Activated CD4-positive, alpha-beta T cell treated with anti-CD3 and anti-CD28 coated beads, Interleukin-2, amount 10 ng/mL, durations not matched to agents 7 days and 5 days (primary cell): ENCODE results near the gene ARHGAP22. TPM values are rescaled to one million over a fixed set of nuclear protein-coding genes. Genes with fewer than 3 reads are reported as not detected.

Source experiments
- CTCF ChIA-PET: fragments of 350-600 bp; sonication (Branson Sonifier 250); formaldehyde crosslinking; loops from one replicate; lab custom pipeline; 2021; ENCODE audit warnings: antibody characterized with exemption; lab: Charles Lee
- POLR2A ChIA-PET: fragments of 350-600 bp; sonication (Branson Sonifier 250); formaldehyde crosslinking; loops from one replicate; lab custom pipeline; 2021; ENCODE audit warnings: antibody characterized with exemption; lab: Charles Lee
- DNase-seq: peaks from one replicate; pipeline ENCODE4 v3.0.0-alpha.2; 2020
- H3K27ac Mint-ChIP-seq: one replicate; pipeline ENCODE4 v1.8.0; 2021; ENCODE audit warnings: mild to moderate bottlenecking, moderate library complexity, mixed read lengths
- H3K27me3 Mint-ChIP-seq: one replicate; pipeline ENCODE4 v1.8.0; 2021; ENCODE audit warnings: mixed read lengths
- H3K36me3 Mint-ChIP-seq: one replicate; pipeline ENCODE4 v1.8.0; 2021; ENCODE audit warnings: low read depth, mixed read lengths
- H3K4me1 Mint-ChIP-seq: one replicate; pipeline ENCODE4 v1.8.0; 2021; ENCODE audit warnings: mixed read lengths
- H3K4me3 Mint-ChIP-seq: one replicate; pipeline ENCODE4 v1.8.0; 2021; ENCODE audit warnings: mild to moderate bottlenecking, moderate library complexity, mixed read lengths
- H3K9me3 Mint-ChIP-seq: one replicate; pipeline ENCODE4 v1.8.0; 2021; ENCODE audit warnings: mixed read lengths
- total RNA-seq, 2 experiments: library from RNA; stranded (reverse); gene quantifications; one replicate each; pipeline ENCODE4 v1.2.3, GENCODE V29; 2021

ARHGAP22 gene
- total RNA-seq, 2 experiments from 2014 or later, result not detected

DNA sequence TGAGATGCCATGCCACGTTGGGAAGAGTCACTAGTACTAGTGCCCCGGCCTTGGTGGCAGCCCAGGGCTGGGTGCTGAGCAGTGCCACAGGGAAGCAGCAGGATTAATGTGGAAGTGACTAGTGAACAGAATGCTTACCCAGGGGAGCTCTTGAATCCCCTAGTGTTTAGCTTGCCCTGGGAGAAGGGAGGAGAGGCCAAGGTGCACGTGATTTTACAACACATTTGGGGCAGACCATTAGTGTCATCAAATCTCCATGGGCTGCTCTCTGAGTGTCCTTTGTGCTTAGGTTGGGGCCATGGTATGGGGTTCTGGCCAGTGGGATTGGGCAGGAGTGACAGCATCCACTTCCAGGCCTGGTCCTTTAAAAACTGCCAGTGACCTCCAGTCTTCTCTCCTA, 37.5 kb downstream of the ARHGAP22 start:
- H3K4me1 Mint-ChIP-seq, result no peaks in the 10 kb centered on the region
- H3K27ac Mint-ChIP-seq, result no peak overlapping the region
- H3K36me3 Mint-ChIP-seq, result no peaks in the 10 kb centered on the region
- DNase-seq, result no peak
- no peak overlapping the region for H3K4me3 Mint-ChIP-seq
- POLR2A ChIA-PET, result no interaction called here
- CTCF ChIA-PET, result no interaction called here
- peaks cover 9% of the 10 kb centered on the region for H3K27me3 Mint-ChIP-seq
- no peaks in the 10 kb centered on the region for H3K9me3 Mint-ChIP-seq

DNA sequence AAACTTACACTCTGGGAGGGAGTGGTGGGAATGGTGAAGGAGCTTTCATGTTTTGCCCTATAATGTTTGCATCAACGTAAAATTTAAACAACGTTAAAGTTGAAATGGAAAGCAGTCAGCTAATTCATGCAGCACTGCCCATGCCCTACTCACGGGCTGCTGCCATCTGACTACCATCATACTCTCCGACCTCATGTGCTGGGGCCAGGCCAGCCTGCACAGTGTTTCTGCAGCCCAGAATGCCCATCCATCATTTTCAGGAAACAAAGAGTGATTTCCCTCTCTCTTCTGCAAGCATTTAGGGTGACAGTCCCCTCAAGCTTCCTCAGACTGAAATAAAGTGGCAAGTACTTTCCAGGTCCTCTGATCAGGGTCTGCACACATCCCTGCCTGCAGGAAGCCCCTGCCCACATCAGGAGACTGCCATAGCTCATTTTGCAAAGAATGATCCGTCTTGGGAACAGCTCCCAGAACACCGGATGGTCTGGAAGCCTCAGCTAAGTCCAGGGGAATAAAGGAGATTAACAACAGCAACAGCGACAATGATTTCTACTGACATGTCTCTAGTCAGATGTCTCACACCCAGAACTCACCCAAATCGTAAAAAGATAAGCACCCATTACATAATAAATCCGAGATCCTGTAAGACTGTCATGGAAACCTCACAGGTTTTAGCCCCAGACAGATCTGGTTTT, 40.3 kb downstream of the ARHGAP22 start:
- CTCF ChIA-PET, result interaction anchor here (1.5 kb wide), 1 partner anchor 92 kb away, joined by 4 read pairs; no protein-coding TSS in a partner anchor
- no peak overlapping the region for H3K4me3 Mint-ChIP-seq
- POLR2A ChIA-PET, result no interaction called here
- no peaks in the 10 kb centered on the region for H3K9me3 Mint-ChIP-seq
- peaks cover 13% of the 10 kb centered on the region for H3K27me3 Mint-ChIP-seq
- no peak overlapping the region for H3K27ac Mint-ChIP-seq
- H3K36me3 Mint-ChIP-seq, result no peaks in the 10 kb centered on the region
- H3K4me1 Mint-ChIP-seq, result no peaks in the 10 kb centered on the region
- no peak for DNase-seq

DNA sequence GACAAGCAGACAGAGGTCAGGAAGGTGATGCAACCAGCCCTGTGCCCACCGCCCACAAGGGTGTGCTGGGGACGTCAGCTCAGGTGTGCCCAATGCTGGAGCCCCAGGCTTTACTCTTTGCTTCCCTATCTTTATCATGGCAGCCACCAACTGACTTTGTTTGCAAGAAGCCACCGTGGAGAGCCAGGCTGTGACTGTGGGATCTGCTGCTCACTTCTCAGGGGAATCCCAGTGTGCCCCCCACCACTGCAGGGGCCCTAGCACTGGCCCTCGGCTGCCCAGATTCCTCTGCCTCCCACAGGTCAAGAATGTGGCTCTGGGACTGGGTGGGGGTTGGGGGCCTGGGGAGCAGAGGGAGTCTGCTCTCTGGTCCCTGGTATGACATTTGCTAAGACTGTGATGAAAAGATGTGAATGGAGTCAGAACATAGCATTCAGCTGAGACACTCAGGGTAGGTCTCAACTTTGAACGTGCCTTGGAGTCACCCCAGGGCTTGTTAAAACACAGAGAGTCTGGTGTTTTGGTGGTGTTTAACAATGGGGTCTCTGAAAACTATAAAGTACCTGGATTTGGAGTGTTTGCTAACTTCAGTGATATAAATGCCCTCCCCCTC, 47.3 kb downstream of the ARHGAP22 start:
- H3K27ac Mint-ChIP-seq, result no peak overlapping the region
- DNase-seq, result no peak
- peaks cover 7% of the 10 kb centered on the region for H3K27me3 Mint-ChIP-seq
- no peaks in the 10 kb centered on the region for H3K9me3 Mint-ChIP-seq
- no peaks in the 10 kb centered on the region for H3K36me3 Mint-ChIP-seq
- ChIA-PET CTCF (interaction anchor here (1.2 kb wide), 2 partner anchors 13 to 101 kb away, joined by 3 read pairs; no protein-coding TSS in a partner anchor), POLR2A (no interaction called here)
- H3K4me3 Mint-ChIP-seq, result no peak overlapping the region
- H3K4me1 Mint-ChIP-seq, result no peaks in the 10 kb centered on the region

DNA sequence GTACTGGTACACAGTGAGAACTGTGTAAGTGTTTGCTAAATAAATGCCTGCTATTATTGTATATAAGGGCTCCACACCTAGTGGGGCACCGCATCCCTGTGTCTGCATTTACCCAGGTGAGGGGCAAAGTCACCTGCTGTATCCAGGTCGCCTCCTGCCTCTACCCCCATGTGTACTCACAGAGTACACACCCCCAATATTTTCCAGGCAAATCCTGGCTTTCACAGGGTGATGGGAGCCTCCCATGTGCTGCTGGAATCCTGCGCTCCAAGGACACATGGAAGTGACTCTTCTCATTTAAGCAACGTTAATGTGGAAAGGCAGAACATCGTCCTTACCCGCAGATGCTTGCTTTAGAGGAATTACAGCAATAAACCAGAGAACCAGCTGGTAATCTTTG, 48.2 kb downstream of the ARHGAP22 start:
- Mint-ChIP-seq H3K4me1 (no peaks in the 10 kb centered on the region), H3K27ac (no peak overlapping the region), H3K36me3 (no peaks in the 10 kb centered on the region), H3K4me3 (no peak overlapping the region), H3K9me3 (no peaks in the 10 kb centered on the region), H3K27me3 (peaks cover 4% of the 10 kb centered on the region)
- DNase-seq, result no peak
- ChIA-PET POLR2A (no interaction called here), CTCF (interaction anchor here (1.1 to 1.2 kb wide), 2 partner anchors 14 to 100 kb away, joined by 3 to 4 read pairs; no protein-coding TSS in a partner anchor)

DNA sequence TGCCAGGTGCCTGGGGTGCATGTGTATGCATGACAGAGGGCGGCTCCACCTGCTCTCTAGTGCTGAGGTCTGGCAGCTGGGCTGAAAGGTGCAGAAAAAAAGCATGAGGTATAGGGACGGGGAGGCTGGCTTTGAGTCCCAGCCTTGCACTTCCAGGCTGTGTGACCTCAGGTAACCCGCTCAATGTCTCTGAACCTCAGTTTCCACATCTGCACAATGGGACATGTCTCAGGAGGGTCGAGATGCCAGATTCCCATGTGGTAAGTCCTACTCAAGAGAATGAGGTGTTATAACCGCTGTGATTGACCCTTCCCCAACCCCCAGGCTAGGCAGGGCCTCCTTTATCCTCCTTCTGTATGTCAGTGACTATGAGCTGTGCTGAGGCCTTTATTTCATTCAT, 48.8 kb downstream of the ARHGAP22 start:
- ChIA-PET POLR2A (no interaction called here), CTCF (interaction anchor here (1.1 kb wide), 1 partner anchor 100 kb away, joined by 4 read pairs; no protein-coding TSS in a partner anchor)
- H3K36me3 Mint-ChIP-seq, result no peaks in the 10 kb centered on the region
- no peaks in the 10 kb centered on the region for H3K4me1 Mint-ChIP-seq
- H3K9me3 Mint-ChIP-seq, result no peaks in the 10 kb centered on the region
- peaks cover 4% of the 10 kb centered on the region for H3K27me3 Mint-ChIP-seq
- no peak overlapping the region for H3K27ac Mint-ChIP-seq
- no peak overlapping the region for H3K4me3 Mint-ChIP-seq
- DNase-seq, result no peak

DNA sequence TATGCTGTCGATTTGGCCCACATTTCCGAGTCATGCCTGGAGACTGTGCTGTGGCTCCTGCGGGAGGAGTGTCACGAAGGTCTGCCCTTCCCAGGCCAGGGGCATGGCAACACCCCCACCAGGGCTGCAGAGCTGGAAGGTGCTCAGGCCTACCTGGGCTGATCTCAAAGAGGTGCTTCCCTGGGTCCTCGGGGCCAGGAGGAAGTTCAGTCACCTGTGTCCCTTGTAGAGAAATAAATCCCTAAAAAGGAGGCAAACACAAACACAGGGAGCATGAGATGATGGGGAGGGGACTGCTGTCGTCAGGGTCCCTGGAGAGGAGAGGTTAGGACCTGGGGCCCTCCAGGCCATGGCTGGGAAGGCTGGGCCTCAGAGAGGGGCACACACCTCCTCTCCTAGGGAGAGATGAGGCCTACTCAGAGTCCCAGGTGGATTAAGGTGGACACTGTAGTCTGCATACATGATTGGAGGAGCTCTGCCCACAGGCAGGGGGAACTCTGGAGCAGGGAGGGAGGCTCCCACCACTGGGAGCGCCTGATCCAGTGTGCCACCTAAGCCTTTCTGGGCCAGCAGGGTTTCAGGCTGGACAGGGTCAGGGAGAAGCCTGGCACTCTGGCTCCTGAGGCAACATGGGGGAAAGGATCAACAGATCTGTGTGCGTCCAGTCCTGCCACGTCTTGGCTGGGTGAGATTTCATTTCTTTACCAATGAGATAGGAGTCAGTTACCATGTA, 49.4 kb downstream of the ARHGAP22 start:
- no peaks in the 10 kb centered on the region for H3K9me3 Mint-ChIP-seq
- no peak for DNase-seq
- ChIA-PET CTCF (interaction anchor here (1.1 kb wide), 1 partner anchor 101 kb away, joined by 4 read pairs; no protein-coding TSS in a partner anchor), POLR2A (no interaction called here)
- H3K27me3 Mint-ChIP-seq, result peaks cover 2% of the 10 kb centered on the region
- H3K27ac Mint-ChIP-seq, result no peak overlapping the region
- H3K4me3 Mint-ChIP-seq, result no peak overlapping the region
- no peaks in the 10 kb centered on the region for H3K36me3 Mint-ChIP-seq
- no peaks in the 10 kb centered on the region for H3K4me1 Mint-ChIP-seq

DNA sequence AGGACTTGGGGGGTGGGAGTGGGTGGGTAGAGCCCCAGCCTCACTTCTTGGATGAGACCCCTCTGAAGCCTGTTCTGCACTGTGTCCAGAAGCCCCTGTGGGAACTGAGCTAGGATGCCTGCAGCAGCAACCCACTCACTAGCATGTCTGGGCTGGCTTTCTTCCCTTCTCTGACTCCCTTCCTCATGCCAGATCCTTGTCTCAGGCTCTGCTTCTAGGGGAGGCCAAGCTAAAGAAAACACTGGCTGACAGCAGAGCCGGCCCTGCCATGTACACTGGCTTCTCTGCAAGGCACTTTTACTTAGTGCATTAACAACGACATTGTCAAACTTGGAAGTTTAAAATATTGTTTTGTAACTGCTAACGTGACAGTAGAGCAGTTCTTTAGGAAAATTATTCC, 50.2 kb downstream of the ARHGAP22 start:
- H3K9me3 Mint-ChIP-seq, result no peaks in the 10 kb centered on the region
- H3K27me3 Mint-ChIP-seq, result peaks cover 2% of the 10 kb centered on the region
- H3K27ac Mint-ChIP-seq, result no peak overlapping the region
- H3K36me3 Mint-ChIP-seq, result no peaks in the 10 kb centered on the region
- no peaks in the 10 kb centered on the region for H3K4me1 Mint-ChIP-seq
- ChIA-PET CTCF (no interaction called here), POLR2A (no interaction called here)
- no peak overlapping the region for H3K4me3 Mint-ChIP-seq
- DNase-seq, result no peak

DNA sequence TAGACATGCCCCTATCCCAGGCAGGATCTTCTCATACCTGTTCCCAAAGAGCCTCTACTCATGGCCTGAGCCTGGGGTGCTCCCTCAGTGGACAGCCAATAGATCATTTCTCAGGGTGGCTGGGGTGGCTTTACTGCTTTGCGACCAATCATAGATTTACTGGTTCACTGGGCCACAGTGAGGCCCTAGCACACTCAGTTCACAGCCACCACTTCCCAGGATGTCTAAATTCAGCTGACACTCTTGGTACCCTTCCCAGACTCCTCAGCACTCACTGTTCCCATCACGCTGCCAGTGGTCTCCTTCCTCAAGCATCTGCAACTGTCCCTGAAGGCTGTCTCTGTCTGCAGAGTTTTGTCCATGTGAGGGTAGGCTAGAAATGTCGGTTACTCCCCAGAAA, 50.6 kb downstream of the ARHGAP22 start:
- Mint-ChIP-seq H3K36me3 (no peaks in the 10 kb centered on the region), H3K4me3 (no peak overlapping the region), H3K27me3 (peaks cover 2% of the 10 kb centered on the region), H3K9me3 (no peaks in the 10 kb centered on the region), H3K27ac (no peak overlapping the region), H3K4me1 (no peaks in the 10 kb centered on the region)
- ChIA-PET CTCF (interaction anchor here (2.1 kb wide), 1 partner anchor 103 kb away, joined by 14 read pairs; no protein-coding TSS in a partner anchor), POLR2A (no interaction called here)
- no peak for DNase-seq

DNA sequence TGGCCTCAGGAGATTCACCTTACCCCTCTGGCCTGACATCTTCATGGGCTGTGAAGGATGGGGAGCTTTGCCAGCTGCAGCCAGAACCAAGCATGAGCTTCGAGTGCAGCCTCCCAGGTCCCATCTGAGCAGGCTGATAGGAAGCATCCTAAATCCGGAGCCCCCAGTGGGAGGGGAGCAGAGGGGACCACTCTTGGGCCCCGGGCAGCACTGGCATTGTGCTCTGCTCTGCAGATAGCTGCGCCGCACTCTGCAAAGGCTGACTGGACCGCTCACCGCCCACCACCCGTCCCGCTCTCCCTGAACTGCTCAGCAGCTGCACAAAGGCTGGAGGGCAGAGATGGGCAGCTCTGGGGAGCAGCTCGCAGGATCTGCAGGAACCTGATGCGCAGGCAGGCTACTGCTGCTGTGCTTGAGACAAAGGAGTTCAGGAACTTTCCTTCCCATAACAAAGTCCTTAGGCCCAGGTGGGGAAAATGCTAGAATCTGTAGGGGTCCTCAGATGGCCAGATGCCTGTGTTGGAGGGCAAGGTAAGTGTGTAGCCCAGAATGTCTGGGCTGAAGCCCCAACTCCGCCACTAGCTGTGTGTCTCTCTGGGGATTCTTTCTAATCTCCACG, 51.8 kb downstream of the ARHGAP22 start:
- no peak for DNase-seq
- H3K27me3 Mint-ChIP-seq, result no peaks in the 10 kb centered on the region
- no peaks in the 10 kb centered on the region for H3K36me3 Mint-ChIP-seq
- H3K27ac Mint-ChIP-seq, result no peak overlapping the region
- POLR2A ChIA-PET, result no interaction called here
- H3K4me1 Mint-ChIP-seq, result no peaks in the 10 kb centered on the region
- H3K9me3 Mint-ChIP-seq, result no peaks in the 10 kb centered on the region
- no peak overlapping the region for H3K4me3 Mint-ChIP-seq
- CTCF ChIA-PET, result interaction anchor here (1.2 to 2.1 kb wide), 2 partner anchors 22 to 104 kb away, joined by 3 to 14 read pairs; no protein-coding TSS in a partner anchor

DNA sequence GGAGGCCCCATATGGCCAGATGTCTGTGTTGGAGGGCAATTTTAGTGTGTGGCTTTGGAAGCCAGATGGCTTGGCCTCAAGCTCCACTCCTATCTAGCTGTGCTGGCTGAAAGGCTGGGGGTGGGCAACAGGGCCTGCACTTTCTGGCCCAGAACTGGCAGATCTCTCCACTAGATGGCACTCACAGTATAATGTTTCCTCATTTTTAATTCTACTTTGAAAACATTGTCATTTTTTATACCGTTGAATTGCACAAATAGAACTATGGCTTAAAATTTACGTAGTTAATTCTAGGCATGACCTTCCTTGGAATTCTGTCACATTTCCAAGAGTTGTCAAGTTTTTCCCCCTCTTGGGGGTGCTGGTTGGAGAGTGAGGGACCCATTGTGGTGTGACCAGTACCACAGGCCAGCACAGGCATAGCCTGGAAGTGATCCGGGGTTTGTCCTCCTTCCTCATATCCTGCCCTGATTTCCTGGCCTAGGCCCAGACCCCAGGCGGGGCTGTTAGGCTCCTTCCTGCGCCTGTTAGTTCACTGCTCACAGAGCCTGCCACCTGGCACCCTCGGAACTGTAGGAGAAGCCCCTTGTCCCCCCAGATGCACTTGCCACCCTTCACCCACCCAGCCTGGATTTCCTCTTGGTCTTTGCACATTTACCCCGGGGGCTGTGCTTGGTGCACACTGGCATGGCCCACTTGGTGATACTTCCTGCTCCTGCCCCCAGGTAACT, 52.8 kb downstream of the ARHGAP22 start:
- Mint-ChIP-seq H3K36me3 (no peaks in the 10 kb centered on the region), H3K4me1 (no peaks in the 10 kb centered on the region), H3K9me3 (no peaks in the 10 kb centered on the region), H3K4me3 (no peak overlapping the region), H3K27me3 (no peaks in the 10 kb centered on the region), H3K27ac (no peak overlapping the region)
- ChIA-PET CTCF (interaction anchor here (1.2 to 2.1 kb wide), 3 partner anchors 23 to 105 kb away, joined by 3 to 14 read pairs (median 7); no protein-coding TSS in a partner anchor), POLR2A (no interaction called here)
- DNase-seq, result peak; percentile 16

DNA sequence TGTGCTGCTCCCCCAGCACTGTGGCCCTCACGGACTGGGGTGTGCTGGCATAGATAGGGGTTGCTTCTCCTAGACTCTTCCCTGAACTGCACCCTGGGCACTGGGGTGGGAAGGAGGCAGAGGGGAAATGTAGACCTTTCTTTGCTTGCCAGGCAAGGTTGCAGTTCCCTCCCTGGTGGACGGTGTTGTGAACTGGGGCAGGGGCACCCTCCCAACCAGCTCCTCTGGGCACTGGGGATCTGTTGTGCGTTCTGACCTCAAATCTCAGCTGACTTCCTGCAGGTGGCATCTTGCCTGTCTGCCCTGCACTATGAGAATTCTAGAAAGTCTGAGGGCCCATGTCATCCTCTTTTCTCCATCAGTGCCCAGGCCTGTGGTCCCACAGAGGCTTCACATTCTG, 53.9 kb downstream of the ARHGAP22 start:
- ChIA-PET CTCF (interaction anchor here (1.8 kb wide), 1 partner anchor 105 kb away, joined by 7 read pairs; no protein-coding TSS in a partner anchor), POLR2A (no interaction called here)
- Mint-ChIP-seq H3K4me1 (no peaks in the 10 kb centered on the region), H3K27me3 (no peaks in the 10 kb centered on the region), H3K4me3 (no peak overlapping the region), H3K9me3 (no peaks in the 10 kb centered on the region), H3K36me3 (no peaks in the 10 kb centered on the region), H3K27ac (no peak overlapping the region)
- DNase-seq, result no peak
